Stimulated activated CD4-positive, alpha-beta T cell treated with anti-CD3 and anti-CD28 coated beads, Interleukin-2, amount 100 ng/mL, for 4 hours (primary cell): ENCODE results near the gene ERN2.
"Not testable (repeated sequence)": the region's sequence is repeated elsewhere in the genome, so short reads cannot be mapped to it uniquely, and the experiment has no call there.

ENCODE experiments used
- DNase-seq: peaks from one replicate; pipeline ENCODE4 v3.0.0-alpha.2; 2020; ENCODE audit warnings: low read depth

The ERN2 gene

GRCh38 chr16:23712976-23713375 lies at the start of gene ERN2:
ERN2 (minus strand) TSS chr16:23713222; CDS start chr16:23713187, 35 bp downstream.
- DNase-seq, result no peak

- DNase-seq, result no peak
Measured at GRCh38 chr16:23757937-23758619, 45.1 kb upstream of the ERN2 start.

- no peak for DNase-seq
Measured at GRCh38 chr16:23757116-23757515, 44.1 kb upstream of the ERN2 start.

GRCh38 chr16:23755484-23755809 lies 42.4 kb upstream of the ERN2 start:
- no peak for DNase-seq

- DNase-seq, result no peak
Measured at GRCh38 chr16:23754594-23755483, 41.8 kb upstream of the ERN2 start, which contains the start of gene CHP2. CHP2 (plus strand) TSS chr16:23755026; CDS start chr16:23755050, 24 bp downstream.

- no peak for DNase-seq
Measured at GRCh38 chr16:23753908-23754593, 41.0 kb upstream of the ERN2 start.

GRCh38 chr16:23751053-23751452 lies 38.0 kb upstream of the ERN2 start:
- not testable (repeated sequence) for DNase-seq

GRCh38 chr16:23748630-23749029 lies 35.6 kb upstream of the ERN2 start:
- no peak for DNase-seq

- no peak for DNase-seq
Measured at GRCh38 chr16:23745263-23745662, 32.2 kb upstream of the ERN2 start.

GRCh38 chr16:23742766-23743165 lies 29.7 kb upstream of the ERN2 start:
- no peak for DNase-seq

- DNase-seq, result no peak
Measured at GRCh38 chr16:23741675-23742303, 28.8 kb upstream of the ERN2 start.

- DNase-seq, result no peak
Measured at GRCh38 chr16:23739516-23739915, 26.5 kb upstream of the ERN2 start.

- DNase-seq, result not testable (repeated sequence)
Measured at GRCh38 chr16:23737423-23738028, 24.5 kb upstream of the ERN2 start.

- no peak for DNase-seq
Measured at GRCh38 chr16:23734176-23734893, 21.3 kb upstream of the ERN2 start.

- DNase-seq, result no peak
Measured at GRCh38 chr16:23729503-23730424, 16.7 kb upstream of the ERN2 start.

GRCh38 chr16:23728112-23728477 lies 15.1 kb upstream of the ERN2 start:
- DNase-seq, result no peak

- no peak for DNase-seq
Measured at GRCh38 chr16:23726710-23727109, 13.7 kb upstream of the ERN2 start.

- no peak for DNase-seq
Measured at GRCh38 chr16:23724785-23725131, 11.7 kb upstream of the ERN2 start.

GRCh38 chr16:23724096-23724784 lies 11.2 kb upstream of the ERN2 start:
- DNase-seq, result no peak
